GM19324 (cell line): ENCODE data around the gene CHPF.

Experiments used
- ATAC-seq: cut with Tn5 transposase; IDR thresholded peaks from one replicate; pipeline ENCODE4 v1.9.1; 2021; ENCODE audit warnings: mild to moderate bottlenecking, moderate library complexity; ENCODE audit not compliant: unreplicated experiment, low FRiP score

CHPF gene

DNA sequence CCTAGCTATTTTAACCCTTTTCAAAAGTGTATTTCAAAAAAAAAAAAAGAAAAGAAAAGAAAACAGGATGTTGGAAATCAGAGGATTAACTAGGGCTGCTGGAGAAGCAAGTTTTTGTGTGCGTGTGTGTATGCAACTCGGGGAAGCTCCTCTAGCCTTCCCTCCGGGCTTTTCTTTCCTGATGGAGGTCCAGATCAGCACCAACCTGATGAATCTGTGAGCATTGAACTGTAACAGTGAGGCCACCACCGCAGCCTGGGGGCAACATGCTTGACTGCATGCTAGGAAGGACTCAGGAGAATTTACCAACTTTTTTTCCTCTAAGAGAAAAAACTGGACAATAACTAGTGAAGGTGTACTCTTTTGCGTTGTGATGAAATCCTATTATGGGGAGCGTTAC is 25.4 kb upstream of the CHPF start:
- ATAC-seq = no peak

DNA sequence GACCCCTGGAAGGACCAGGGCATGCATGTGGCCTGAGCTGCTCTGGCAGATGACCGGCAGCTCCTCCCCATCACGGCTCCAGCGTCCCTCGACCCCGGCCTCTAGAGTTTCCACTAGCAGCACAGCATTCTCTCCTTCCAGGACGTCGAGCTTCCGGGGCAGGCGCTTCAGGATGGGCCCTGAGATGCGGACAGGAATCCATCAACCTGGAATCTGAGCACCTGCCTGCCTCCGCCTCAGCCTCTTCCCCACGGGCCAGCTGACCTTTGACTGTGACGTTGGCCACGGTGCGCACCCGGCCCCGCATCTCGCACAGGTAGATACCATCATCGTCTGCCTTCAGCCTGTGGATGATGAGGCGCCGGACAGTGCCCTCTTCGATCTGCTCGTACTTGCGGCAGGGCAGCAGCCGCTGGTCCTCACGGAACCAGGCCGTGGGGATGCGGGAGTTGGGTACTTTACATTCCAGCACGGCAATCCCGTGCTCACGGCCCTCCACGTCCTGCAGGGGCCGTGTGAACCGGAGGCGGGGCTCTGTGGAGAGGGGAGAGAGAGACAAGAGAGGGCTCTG is 24.3 kb upstream of the CHPF start:
- ATAC-seq = no peak

DNA sequence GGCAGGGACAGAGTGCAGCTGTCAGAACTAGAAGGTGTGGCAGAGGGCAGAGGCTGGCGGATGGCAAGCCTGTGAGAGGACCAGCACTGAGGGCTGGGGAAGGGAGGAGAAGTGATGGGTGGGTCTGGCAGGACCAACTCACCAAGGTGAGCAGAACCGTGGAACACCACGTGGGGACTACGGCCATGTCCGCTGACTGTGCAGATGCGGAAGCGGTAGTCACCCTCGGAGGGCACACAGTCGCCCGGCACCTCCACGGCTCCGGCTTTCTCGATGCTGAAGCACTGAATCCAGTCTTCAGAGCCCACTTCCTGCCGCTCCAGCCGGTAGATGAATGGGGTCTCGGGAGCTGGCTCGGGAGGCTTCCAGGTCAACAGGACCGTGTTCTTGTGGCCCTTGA is 23.5 kb upstream of the CHPF start:
- no peak for ATAC-seq

DNA sequence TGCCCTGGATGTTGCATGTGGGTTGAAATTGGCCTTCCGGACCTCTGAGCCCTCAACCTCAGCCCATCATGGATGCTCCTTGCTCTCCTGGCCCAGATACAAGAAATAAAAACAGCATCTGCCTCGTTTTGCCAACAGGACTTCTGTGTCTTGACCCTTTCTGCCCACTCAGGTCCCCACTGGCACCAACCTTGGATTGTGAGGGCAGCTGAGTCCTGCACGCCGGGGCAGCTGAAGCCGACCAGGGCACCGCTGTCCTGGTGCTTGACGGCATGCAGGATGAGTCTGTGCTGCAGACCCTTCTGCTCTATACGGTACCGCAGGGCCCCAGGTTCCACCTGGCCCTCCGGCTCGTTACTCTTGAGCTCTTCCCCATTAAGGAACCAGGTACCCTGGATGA is 23.0 kb upstream of the CHPF start:
- ATAC-seq = no peak

DNA sequence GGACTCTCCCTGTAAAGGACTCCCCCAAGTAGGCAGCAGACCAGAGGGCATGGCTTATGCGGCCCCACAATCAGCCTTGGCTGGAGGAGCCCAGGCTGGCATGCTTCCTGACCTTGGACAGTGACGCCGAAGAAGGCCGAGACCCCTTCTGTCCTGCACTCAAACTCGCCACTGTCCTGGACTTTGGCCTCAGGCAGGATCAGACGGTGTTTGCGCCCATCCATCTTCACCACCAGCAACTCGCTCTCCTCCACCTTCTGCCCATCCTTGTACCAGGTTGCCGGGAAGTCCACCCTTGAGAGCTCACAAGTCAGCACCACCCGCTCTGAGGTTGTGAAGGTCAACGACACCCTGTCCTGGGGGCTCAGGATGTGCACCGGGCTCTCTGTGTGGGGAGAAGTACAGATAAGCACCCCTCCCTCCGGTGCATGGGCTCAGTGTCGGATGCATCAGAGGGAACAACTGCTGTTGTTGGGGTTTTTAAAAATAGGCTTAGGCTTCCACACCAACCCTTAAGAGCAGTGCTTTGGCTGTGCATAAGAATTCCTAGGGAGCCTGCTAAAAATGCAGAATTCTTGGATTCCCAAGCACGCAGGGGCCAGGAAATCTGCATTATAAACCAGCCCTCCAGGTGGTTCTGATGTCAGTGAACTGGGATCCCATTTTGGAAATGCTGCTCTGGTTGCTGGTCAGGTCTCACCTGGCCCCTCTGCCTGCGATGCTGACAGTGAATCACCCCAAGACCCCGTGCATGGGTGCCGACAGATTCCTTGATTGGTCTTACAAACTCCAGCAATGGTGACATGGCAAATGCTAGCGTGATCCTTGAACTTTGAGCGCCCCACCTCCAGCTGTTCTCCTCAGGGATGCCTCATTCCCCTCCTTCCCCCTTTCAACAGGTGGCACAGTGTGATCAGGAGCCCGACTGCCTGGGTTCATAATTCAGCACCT is 21.8 kb upstream of the CHPF start:
- ATAC-seq = no peak

DNA sequence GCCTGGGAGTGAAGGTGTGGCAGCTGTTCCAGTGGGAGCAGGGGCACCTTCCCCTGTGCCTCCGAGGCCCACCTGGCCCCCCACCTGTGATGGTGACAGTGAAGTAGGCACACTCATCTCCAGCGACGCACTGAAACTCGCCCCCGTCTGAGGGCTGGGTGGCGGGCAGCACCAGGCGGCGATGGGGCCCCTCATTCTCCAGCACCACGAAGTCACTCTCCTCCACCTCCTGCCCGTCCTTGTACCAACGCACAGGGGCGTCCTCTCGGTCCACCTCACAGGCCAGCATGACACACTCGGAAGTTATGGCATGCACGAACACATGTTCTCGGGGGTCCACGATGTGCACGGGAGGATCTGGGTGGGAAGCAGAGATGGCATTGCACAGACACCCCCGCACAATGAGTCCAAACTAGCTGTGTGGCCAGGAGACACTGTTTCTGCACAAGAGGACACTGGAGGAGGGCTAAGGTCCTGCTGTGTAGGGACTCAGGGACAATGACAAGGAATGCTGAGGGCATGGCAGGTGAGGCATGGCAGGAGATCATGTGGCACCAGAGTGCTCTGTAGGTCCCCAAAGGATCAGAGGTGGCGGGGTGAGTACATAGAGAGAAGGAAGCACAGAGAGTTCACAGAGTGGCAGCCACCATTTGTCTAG is 19.8 kb upstream of the CHPF start:
- no peak for ATAC-seq

DNA sequence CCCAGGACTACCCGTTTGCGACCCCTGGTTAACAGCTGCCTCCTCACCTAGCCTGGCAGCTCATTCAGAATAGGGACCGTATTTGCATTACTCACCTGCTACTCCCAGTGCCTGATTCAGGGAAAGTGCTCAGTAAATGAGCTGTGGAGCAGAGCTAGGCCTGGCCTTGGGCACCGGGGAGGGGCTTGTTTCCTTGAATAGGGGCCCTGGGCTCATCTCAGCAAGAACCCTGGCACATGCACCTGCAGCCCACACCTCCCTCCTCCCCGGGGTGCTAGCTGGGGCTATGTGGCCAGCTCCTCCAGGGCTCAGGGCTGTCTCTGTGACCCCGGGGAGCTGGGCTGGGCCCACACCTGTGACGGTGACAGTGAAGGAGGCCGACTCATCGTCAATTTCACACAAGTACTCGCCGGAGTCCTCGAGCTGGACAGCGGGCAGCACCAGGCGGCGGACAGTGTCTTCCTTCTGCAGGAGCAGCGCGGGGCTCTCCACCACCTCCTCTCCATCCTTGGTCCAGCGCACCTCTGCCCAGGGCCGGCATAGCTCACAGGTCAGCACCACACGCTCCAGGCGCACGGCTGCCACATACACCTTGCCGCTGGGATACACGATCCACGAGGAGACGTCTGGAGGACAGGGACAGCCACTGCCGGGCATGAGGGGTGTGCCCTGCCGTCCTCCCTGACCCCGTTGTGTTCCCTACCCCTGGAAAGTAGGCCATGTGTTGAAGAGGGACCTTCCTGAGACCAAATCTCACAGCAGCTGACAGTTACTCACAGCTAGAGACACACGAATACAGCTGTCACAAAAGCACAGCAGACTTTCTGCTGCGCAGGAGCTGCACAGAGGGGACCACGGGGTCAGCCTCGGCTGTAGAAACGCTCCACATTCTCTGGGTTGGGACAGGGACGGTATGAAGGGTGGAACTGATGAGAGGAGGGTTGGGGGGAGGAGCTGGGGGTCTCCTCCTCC is 18.7 kb upstream of the CHPF start:
- ATAC-seq = no peak

DNA sequence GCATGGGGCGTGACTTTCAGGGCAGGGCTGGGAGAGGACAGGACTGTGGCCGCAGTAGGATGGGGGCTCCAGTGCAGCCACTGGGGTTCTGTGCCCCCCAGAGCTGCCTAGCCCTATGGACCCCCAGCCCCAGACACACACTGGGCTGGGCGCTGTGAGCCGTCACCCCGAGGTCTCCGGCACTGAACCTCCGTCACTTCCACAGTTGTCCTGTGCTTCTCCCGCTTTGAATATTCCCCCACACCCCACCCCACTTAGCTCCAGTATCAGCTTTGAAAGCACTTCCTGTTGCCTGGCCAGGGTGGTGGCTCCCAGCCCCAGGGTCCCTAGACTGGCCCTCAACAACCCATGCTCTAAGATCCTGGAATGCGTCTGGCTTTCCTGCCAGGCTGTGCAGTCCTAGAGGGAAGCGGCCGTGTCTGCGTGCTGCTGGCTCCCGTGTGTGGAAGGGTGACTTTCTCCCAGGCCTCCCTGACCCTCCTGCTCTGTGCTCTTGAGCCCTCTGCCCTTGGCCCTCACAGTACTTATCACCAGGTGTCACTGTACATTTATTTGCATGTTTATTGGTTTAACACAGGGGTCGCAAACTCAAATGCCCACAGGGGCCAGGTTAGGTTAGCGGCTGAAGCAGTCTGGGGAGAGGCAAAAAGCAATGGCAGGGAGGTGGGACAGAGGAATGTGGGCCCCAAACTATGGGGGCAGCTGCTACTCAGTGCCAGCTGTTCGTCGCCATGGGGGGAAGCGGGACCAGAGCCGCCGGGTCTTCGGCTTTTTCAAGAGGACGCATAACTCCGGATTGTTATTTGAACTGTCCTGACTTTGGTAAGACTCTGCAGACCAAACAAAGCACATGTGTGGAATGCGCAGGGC is 17.8 kb upstream of the CHPF start:
- no peak for ATAC-seq

DNA sequence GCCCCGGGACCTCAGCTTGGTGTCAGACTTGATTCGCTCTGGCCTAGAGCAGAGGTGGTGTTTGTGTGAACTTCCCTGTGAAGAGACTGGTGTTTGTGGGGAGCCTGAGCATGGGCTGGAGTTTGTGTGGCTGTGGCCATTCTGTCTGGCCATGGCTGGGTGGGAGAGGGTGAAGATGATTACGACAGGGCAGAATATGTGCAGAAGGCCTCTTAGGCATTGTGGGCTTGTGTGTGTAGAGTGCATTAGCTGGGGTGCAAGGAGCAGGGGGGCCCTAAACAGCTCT is 17.2 kb upstream of the CHPF start:
- ATAC-seq = no peak

DNA sequence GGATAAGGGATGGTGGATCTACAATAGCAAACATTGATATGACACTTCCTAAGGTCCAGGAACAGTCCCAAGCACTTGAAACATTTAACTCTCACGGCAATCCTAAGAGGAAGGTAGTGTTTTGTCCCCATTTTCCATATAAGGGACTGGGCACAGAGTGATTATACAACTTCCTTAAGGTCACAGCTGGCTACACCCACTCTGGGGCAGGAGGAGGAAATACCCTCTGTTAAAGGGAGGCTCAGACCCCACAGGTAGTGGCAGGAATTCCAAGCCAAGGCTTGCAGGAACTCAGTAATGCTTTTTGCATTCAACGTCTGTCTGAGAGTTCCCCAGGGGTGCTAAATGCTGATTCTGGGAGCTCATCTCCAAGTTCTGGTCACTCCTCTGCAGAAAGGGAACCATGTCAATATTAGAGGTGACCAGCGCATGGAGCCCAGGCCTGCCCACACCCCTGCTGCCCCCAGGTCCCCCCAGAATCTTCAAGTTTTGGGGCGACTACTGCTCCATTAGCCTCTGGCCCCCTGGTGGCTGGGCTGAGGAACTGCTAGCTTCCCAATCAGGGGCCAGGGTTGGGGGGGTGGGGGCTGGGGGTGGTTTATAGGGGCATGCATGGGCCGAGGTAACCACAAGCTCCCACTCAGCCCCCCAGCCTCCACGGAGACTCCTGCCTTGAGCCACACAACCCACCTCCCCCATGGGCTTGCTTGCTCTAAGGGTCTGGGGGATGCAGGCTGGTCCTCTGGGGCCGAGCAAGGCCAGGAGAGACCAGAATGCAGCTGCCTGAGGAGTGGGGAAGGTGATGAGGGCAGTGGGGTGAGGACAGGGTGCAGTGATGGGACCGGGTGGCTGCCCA is 16.7 kb upstream of the CHPF start:
- no peak for ATAC-seq

DNA sequence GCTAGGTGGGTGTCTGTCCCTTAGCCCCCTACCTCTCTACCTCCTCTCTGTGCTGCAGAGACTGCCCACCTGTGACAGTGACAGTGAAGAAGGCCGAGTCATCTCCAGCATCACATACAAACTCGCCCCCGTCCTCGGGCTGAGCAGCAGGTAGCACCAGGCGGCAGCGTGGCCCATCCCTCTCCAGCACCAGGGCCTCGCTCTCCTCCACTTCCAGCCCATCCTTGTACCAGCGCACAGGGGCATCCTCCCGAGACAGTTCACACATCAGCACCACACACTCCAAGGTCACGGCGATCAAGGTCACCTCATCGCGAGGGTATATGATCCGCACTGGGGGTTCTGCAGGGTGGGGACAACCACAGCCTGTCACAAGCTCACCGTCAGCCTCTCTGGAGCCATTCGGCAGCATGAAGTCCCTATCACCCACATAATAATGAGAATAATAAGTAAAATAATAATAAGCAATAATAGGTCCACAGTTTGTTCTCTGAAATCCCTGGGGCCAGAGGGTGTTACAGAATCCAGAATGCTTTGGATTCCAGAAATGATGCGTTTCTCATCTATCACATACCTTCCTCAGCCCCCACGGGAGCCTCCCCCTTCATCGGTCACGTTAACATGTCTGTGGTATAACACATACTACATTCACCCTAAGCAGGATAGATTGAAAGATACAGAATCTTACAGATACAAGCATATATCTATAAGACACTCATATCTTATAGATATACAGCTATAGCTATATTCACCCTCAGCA is 15.7 kb upstream of the CHPF start:
- ATAC-seq = no peak

DNA sequence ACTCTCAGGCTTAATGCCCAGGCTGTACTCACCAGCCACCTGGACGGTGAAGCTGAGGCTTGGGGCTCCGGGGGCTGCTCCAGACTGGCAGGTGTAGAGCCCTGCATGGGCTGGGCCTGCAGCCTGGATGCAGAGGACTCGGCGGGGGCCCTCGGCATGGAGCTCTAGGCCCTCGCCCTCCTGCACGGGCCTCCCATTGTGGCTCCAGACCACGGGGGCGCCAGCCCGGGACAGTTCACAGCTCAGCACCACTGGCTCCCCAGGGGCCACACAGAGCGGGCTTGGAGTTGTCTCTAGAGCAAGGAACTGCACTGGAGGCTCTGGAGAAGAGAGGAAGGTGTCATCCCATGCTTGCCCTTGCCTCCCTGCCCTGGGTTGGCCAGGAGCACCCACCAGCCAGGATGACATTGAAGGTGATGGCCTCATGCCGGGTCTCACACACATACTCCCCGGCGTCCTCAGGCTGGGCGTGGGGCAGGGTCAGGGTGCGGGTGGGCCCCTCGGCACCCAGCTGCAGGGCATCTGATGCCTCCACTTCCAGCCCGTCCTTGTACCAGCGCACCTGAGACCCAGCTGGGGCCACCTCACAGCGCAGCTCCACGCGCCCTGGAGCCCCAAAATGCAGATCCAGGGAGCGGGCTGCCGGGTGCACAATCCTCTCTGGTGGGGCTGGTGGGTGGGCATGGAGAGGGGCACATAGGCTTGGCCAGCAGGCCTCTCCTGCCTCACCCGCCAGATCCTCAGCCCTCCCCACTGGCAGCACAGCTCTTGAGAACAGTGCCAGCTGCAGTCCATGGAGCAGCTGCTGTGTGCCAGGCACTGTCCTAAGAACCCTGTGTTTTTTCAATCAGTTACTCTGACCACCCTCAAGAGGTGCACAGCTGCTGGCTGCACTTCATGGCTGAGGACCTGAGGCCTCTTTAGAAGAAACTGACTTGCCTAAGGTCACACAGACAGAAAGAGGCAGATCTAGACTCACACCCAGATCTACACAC is 14.5 kb upstream of the CHPF start:
- no peak for ATAC-seq

DNA sequence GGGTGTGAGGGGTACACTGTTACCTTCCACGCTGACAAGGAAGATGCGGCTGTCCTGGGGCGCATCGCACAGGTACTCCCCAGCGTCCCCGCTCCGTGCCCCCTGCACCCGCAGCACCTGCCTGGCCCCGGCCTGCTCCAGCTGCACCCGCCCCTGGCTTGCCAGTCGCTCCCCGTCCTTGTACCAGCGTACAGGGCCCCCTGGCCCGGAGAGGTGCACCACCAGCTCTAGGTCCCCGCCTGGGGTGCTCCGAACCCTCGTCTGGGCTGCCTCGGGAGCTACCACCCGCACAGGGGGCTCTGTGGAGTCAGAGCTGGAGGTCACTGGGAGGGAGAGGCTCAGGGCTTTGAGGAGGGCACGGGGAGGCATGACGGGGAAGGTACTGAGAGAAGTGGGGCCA is 13.7 kb upstream of the CHPF start:
- ATAC-seq = no peak

DNA sequence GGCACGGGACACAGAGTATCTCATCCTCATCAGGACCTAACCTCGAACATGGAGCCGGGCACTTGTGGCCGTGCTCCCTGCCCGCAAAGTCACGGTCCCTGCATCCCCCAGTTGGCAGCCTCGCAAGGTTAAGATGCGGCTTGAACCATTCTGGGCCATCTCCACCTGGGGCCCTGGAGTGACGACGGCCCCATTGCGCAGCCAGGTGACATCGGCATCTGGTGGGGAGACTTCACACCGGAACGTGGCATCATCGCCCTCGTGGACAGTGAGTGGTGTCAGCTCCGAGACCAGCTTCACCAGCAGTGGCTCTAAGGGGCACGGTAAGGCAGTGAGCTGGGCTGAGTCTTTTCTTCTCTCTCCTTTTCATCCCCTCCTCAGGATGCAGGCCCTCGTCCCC is 12.8 kb upstream of the CHPF start:
- ATAC-seq = no peak

DNA sequence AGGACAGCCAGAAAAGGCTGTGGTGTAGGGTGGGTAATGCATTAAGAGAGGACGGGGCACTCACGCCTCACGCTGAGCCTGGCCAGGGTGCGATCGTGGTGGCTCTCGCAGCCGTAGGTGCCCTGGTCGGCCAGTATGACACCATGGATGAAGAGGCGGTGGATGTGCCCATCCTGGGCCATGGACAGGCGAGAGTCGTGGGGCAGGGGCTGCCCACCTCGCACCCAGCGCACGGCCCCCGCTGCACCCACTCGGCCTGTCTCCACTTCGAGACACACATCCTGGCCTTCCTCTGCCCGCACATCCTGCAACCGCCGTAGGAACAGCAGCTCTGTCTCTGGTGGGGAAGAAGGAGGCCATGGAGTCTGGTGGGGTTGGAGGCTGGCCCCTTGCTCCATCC is 12.3 kb upstream of the CHPF start:
- no peak for ATAC-seq

DNA sequence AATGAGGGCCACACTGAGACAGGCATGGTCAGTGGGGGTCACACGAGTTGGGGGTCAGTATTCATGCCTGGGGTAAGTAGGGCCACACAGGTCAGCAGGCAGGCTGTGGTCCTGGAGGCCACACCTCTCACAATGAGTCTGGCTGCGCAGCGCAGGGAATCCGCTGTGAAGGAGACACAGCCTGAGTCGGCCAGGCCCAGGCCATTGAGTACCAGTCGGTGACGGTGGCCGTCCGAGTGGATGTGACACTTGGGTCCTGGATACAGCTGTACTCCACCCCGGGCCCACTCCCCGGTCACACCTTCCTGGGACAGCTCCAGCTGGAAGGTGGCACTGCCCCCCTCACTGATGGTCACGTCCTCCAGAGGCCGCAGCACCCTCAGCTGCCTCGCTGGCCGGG is 10.7 kb upstream of the CHPF start:
- no peak for ATAC-seq

DNA sequence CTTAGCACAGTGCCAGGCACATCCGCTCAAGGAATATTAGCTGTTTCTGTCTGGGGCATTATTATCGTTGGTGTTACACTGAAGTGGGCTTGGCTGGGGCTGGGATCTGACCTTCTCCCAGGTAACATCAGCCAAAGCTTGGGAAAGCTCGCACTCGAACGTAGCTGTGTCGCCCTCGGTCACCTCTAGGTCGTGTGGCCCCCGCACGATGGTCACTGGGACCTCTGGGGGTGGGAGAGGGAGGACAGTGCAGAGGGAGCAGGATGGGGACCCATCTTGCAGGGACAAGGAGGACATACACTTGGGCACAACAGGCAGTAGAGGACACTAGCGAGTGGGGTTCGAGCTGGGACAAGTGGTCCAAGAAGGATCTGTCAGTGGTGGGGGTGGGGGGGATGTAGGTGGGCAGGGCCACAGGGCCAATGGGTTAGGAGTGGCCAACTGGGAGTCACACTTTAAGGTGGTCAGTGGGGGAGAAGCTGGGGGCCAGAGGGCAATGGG is 9.9 kb upstream of the CHPF start:
- no peak for ATAC-seq
